Measurements from ENCODE around the gene AGAP2. TPM values are rescaled to one million over a fixed set of nuclear protein-coding genes. Genes with fewer than 3 reads are reported as not detected.

Gene AGAP2
- total RNA-seq, 1 experiment from 2014 or later: 0.19 TPM

DNA sequence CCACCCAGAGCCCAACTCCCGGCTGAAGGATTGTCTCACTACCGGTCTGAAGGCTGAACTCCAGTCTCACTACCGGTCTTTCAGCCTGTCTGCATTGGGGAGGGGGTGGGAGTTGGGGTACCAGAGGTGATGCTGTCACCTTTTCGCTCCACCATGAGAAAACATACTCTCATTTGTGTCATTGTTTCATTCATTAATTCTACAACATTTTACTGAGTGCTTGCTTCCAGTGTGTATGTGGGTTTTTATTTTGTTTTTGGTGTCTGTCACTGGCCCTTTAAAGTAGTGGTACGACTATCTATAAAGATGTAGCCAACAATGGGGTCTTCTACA is 14.1 kb upstream of the AGAP2 start:
- Mint-ChIP-seq H3K4me1 (ENCODE audit: insufficient read depth, unreplicated experiment) (peaks cover 40% of the 10 kb centered on the region), H3K27me3 (ENCODE audit: insufficient read depth, unreplicated experiment) (no peaks in the 10 kb centered on the region), H3K27ac (ENCODE audit: low read depth, unreplicated experiment) (peak overlapping the region; percentile 93), H3K4me3 (ENCODE audit: unreplicated experiment) (peak overlapping the region; percentile 92), H3K36me3 (ENCODE audit: insufficient read depth, unreplicated experiment) (peaks cover 45% of the 10 kb centered on the region), H3K9me3 (ENCODE audit: unreplicated experiment) (no peaks in the 10 kb centered on the region)
- no peak for DNase-seq (ENCODE audit: unreplicated experiment)
- BruUV-seq (replicated peaks): no TSS peak
- ChIA-PET CTCF (interaction anchor here (0.6 to 1.2 kb wide), 3 partner anchors 8 to 27 kb away, joined by 3 to 4 read pairs (median 3); no protein-coding TSS in a partner anchor), POLR2A (interaction anchor here (0.6 to 1.2 kb wide), 7 partner anchors 14 to 263 kb away, joined by 3 to 12 read pairs (median 4); partner anchors contain the start of genes CYP27B1, DDIT3, EEF1AKMT3 and METTL1)
- intact Hi-C loops (cut with micrococcal nuclease): no loop called here
- no peak for TF ChIP-seq CTCF (IDR thresholded peaks at IDR 0.05; ENCODE audit: unreplicated experiment)

GRCh38 chr12:57751788-57752667 is 13.5 kb upstream of the AGAP2 start, which contains the start of gene CDK4:
CDK4 (minus strand) TSS chr12:57752310; CDS start chr12:57751717, 593 bp downstream.
- DNase-seq (ENCODE audit: unreplicated experiment): peak; percentile 99
- POLR2A ChIA-PET: interaction anchor here (0.6 to 1.2 kb wide), 10 partner anchors 8 to 262 kb away, joined by 3 to 12 read pairs (median 4); partner anchors contain the start of genes CYP27B1, DDIT3, EEF1AKMT3 and METTL1
- CTCF ChIA-PET: interaction anchor here (0.6 to 1.2 kb wide), 4 partner anchors 8 to 564 kb away, joined by 3 to 5 read pairs (median 4); no protein-coding TSS in a partner anchor
- intact Hi-C loops (cut with micrococcal nuclease): no loop called here
- TF ChIP-seq CTCF (IDR thresholded peaks at IDR 0.05; ENCODE audit: unreplicated experiment): no peak
- H3K27me3 Mint-ChIP-seq (ENCODE audit: insufficient read depth, unreplicated experiment): no peaks in the 10 kb centered on the region
- H3K36me3 Mint-ChIP-seq (ENCODE audit: insufficient read depth, unreplicated experiment): peaks cover 51% of the 10 kb centered on the region
- H3K27ac Mint-ChIP-seq (ENCODE audit: low read depth, unreplicated experiment): peak within 1 kb of the TSS; percentile 93
- BruUV-seq (replicated peaks): TSS peak; percentile 73
- H3K9me3 Mint-ChIP-seq (ENCODE audit: unreplicated experiment): no peaks in the 10 kb centered on the region
- peaks cover 40% of the 10 kb centered on the region for H3K4me1 Mint-ChIP-seq (ENCODE audit: insufficient read depth, unreplicated experiment)
- H3K4me3 Mint-ChIP-seq (ENCODE audit: unreplicated experiment): peak within 1 kb of the TSS; percentile 92

GRCh38 chr12:57751432-57751787 is 12.9 kb upstream of the AGAP2 start:
- no peak for TF ChIP-seq CTCF (IDR thresholded peaks at IDR 0.05; ENCODE audit: unreplicated experiment)
- no TSS peak for BruUV-seq (replicated peaks)
- intact Hi-C loops (cut with micrococcal nuclease): no loop called here
- H3K36me3 Mint-ChIP-seq (ENCODE audit: insufficient read depth, unreplicated experiment): peaks cover 52% of the 10 kb centered on the region
- peaks cover 38% of the 10 kb centered on the region for H3K4me1 Mint-ChIP-seq (ENCODE audit: insufficient read depth, unreplicated experiment)
- no peaks in the 10 kb centered on the region for H3K27me3 Mint-ChIP-seq (ENCODE audit: insufficient read depth, unreplicated experiment)
- POLR2A ChIA-PET: interaction anchor here (0.9 to 1.2 kb wide), 3 partner anchors 13 to 21 kb away, joined by 4 to 12 read pairs (median 9); partner anchors contain the start of genes CYP27B1, EEF1AKMT3 and METTL1
- DNase-seq (ENCODE audit: unreplicated experiment): no peak
- CTCF ChIA-PET: interaction anchor here (0.6 to 3.1 kb wide), 5 partner anchors 10 to 25 kb away, joined by 3 to 11 read pairs (median 3); no protein-coding TSS in a partner anchor
- H3K4me3 Mint-ChIP-seq (ENCODE audit: unreplicated experiment): peak overlapping the region; percentile 92
- no peaks in the 10 kb centered on the region for H3K9me3 Mint-ChIP-seq (ENCODE audit: unreplicated experiment)
- H3K27ac Mint-ChIP-seq (ENCODE audit: low read depth, unreplicated experiment): peak overlapping the region; percentile 93

All from MCF 10A (cell line).